NT2/D1 (cell line): ENCODE results near the gene STX12.
A peak's percentile ranks its signal among the peaks of the same experiment; 100 is the strongest.

Source experiments
- DNase-seq: peaks from one replicate; pipeline ENCODE4 v3.0.0-alpha.2; 2011; ENCODE audit warnings: low read depth, low spot score
- H3K27me3 ChIP-seq: 2 replicates; pipeline ENCODE4 v1.6.0; 2011; ENCODE audit warnings: mild to moderate bottlenecking; ENCODE audit not compliant: insufficient read length, insufficient read depth
- H3K36me3 ChIP-seq: 2 replicates; pipeline ENCODE4 v1.6.1; 2011; ENCODE audit warnings: mild to moderate bottlenecking, low read length, mixed read lengths; ENCODE audit not compliant: insufficient read depth, insufficient read length
- H3K4me1 ChIP-seq: 2 replicates; pipeline ENCODE4 v1.5.1; 2011; ENCODE audit not compliant: insufficient read depth, insufficient read length
- H3K4me3 ChIP-seq: 2 replicates; pipeline ENCODE4 v1.5.1; 2011; ENCODE audit warnings: low read depth; ENCODE audit not compliant: insufficient read length
- H3K9ac ChIP-seq: 2 replicates; pipeline ENCODE4 v1.6.0; 2011; ENCODE audit warnings: low read depth; ENCODE audit not compliant: insufficient read length
- H3K9me3 ChIP-seq: 2 replicates; pipeline ENCODE4 v1.5.1; 2011; ENCODE audit warnings: mild to moderate bottlenecking, low read length; ENCODE audit not compliant: insufficient read depth
- SUZ12 ChIP-seq: IDR thresholded peaks from 2 replicates; pipeline ENCODE4 v1.6.1; 2011; ENCODE audit not compliant: insufficient read length, insufficient read depth; ENCODE audit errors: extremely low read depth
- YY1 ChIP-seq: IDR thresholded peaks from 2 replicates; pipeline ENCODE4 v1.6.1; 2011; ENCODE audit not compliant: insufficient read length, insufficient read depth
- ZNF274 ChIP-seq: IDR thresholded peaks from 2 replicates; pipeline ENCODE4 v1.6.1; 2011; ENCODE audit warnings: mild to moderate bottlenecking, low read depth, low read length

STX12 gene

GRCh38 chr1:27772932-27773825 lies at the start of gene STX12:
Gene STX12, plus strand, starts transcription at chr1:27773219. Its CDS starts 89 bp downstream, at chr1:27773308.
- Histone ChIP-seq H3K4me3 (peak within 1 kb of the TSS; percentile 91), H3K9me3 (no peaks in the 10 kb centered on the region), H3K9ac (peak within 1 kb of the TSS; percentile 95), H3K4me1 (no peaks in the 10 kb centered on the region), H3K27me3 (no peaks in the 10 kb centered on the region), H3K36me3 (peaks cover 2% of the 10 kb centered on the region)
- peak; percentile 99 for DNase-seq
- no peak for TF ChIP-seq ZNF274
- no peak for TF ChIP-seq SUZ12
- TF ChIP-seq YY1, result no peak

- peak; percentile 38 for DNase-seq
- H3K9me3 ChIP-seq, result no peaks in the 10 kb centered on the region
- no peaks in the 10 kb centered on the region for H3K27me3 ChIP-seq
- H3K36me3 ChIP-seq, result peaks cover 25% of the 10 kb centered on the region
- TF ChIP-seq YY1, result no peak
- TF ChIP-seq ZNF274, result no peak
- TF ChIP-seq SUZ12, result no peak
- no peaks in the 10 kb centered on the region for H3K4me1 ChIP-seq
- H3K4me3 ChIP-seq, result peak overlapping the region; percentile 37
- peak overlapping the region; percentile 66 for H3K9ac ChIP-seq
Measured at GRCh38 chr1:27724961-27725373, 48.1 kb upstream of the STX12 start.

- Histone ChIP-seq H3K36me3 (peaks cover 25% of the 10 kb centered on the region), H3K27me3 (no peaks in the 10 kb centered on the region), H3K9me3 (no peaks in the 10 kb centered on the region), H3K4me1 (no peaks in the 10 kb centered on the region), H3K4me3 (peak within 1 kb of the TSS; percentile 76), H3K9ac (peak within 1 kb of the TSS; percentile 93)
- no peak for TF ChIP-seq SUZ12
- no peak for TF ChIP-seq ZNF274
- no peak for TF ChIP-seq YY1
- DNase-seq, result peak; percentile 100
Measured at GRCh38 chr1:27725374-27726172, 47.4 kb upstream of the STX12 start, which contains the start of gene FAM76A. Gene FAM76A, plus strand, starts transcription at chr1:27725961. Its CDS starts 120 bp downstream, at chr1:27726081.

- Histone ChIP-seq H3K9ac (peak overlapping the region; percentile 93), H3K36me3 (peaks cover 32% of the 10 kb centered on the region), H3K4me3 (peak overlapping the region; percentile 76), H3K9me3 (no peaks in the 10 kb centered on the region), H3K4me1 (no peaks in the 10 kb centered on the region), H3K27me3 (no peaks in the 10 kb centered on the region)
- peak; percentile 38 for DNase-seq
- TF ChIP-seq SUZ12, result no peak
- TF ChIP-seq ZNF274, result no peak
- no peak for TF ChIP-seq YY1
Measured at GRCh38 chr1:27726173-27727044, 46.6 kb upstream of the STX12 start.

GRCh38 chr1:27727126-27727525 lies 45.9 kb upstream of the STX12 start:
- Histone ChIP-seq H3K9ac (peak overlapping the region; percentile 93), H3K4me1 (no peaks in the 10 kb centered on the region), H3K4me3 (peak overlapping the region; percentile 76), H3K27me3 (no peaks in the 10 kb centered on the region), H3K36me3 (peaks cover 36% of the 10 kb centered on the region), H3K9me3 (no peaks in the 10 kb centered on the region)
- no peak for TF ChIP-seq ZNF274
- no peak for DNase-seq

GRCh38 chr1:27736252-27736651 lies 36.8 kb upstream of the STX12 start:
- no peaks in the 10 kb centered on the region for H3K4me1 ChIP-seq
- peaks cover 70% of the 10 kb centered on the region for H3K36me3 ChIP-seq

More at GRCh38 chr1:27736252-27736651, 36.8 kb upstream of the STX12 start:
- DNase-seq, result no peak
- Histone ChIP-seq H3K9ac (no peak overlapping the region), H3K9me3 (no peaks in the 10 kb centered on the region), H3K4me3 (no peak overlapping the region), H3K27me3 (no peaks in the 10 kb centered on the region)
- no peak for TF ChIP-seq SUZ12
- TF ChIP-seq YY1, result no peak
- TF ChIP-seq ZNF274, result no peak
